NCI-H1092 (cell line): ENCODE results near the gene TXNDC8.

Source experiments
- DNase-seq: peaks from one replicate; lab custom pipeline; 2025; lab: John Stamatoyannopoulos, UW

The TXNDC8 gene

DNA sequence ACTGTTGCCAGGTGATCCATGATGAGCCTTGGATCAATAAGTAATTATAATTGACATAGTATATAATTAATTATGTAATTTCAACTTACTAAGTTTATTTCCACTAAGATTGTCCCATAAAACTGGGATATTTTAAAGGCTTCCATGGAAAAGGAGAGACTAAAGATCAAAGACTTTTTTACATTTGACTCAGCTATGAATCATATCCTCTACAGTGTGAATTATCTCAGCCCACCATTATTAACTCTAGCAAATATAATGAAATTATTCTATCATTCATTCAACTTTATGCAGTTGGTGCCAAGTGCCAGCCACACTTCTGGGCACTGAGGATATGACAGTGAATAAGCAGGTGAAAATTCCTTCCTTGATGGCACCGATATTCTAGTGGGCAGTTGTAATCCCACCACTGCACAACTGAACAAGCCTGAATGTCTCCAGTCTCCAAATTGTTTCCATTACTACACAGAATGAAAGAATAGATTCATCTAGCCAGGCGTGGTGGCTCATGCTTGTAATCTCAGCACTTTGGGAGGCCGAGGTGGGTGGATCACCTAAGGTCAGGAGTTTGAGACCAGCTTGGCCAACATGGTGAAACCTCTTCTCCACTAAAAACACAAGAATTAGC is 59.5 kb downstream of the TXNDC8 start:
- no peak for DNase-seq

DNA sequence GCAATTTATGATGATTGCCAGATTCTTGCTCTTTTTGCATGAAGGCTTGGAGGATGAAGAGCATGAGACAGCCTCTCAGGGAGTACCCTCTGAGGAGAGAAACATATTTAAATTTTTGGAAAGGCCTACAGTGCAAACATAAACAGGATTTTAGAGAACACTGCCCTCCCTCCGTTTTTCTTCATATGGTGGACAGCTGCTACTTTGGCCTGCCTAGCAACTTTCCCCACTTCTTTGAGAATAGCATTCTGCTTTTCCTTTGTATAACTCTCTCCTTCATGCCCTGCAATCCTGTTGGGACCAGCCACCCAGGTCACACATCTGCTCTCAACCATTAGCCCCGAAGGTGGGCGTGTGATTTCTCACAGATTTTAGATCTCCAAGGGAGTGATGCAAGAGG is 60.9 kb downstream of the TXNDC8 start:
- DNase-seq = no peak

DNA sequence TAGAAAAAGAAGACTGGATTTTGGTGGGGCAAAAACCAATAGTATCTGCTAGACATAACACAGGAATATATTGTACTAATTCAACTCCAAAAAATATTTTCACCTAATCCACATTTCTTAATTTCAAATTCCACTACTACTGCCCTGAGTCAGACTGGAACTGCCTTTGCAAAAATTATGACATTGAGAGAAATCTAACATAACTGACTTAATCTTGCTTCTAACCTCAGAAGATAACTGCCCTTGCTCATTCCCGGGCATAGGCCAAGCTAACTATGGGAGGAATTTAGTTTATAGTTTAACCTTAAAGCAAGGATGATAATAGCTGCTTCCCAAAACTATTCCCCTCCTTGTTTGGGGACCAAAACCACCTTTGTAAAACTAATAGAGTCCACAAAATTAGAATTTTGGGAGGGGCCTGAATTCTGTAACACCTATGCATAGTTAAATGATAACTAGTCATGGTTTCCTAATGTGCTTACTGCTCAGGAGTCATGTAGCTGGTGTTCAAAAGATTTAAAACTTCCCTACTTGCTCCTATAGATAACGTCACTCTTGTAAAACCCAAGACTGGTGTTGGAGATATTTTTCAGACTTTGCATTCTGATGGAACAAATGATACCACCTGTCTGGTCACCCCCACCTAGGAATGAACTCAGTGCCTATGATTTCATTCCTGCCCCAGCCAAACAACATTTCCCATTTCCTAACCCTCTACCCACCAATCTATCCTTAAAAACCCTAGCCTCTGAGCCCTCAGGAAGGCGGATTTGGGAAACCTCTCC is 67.3 kb downstream of the TXNDC8 start:
- no peak for DNase-seq

DNA sequence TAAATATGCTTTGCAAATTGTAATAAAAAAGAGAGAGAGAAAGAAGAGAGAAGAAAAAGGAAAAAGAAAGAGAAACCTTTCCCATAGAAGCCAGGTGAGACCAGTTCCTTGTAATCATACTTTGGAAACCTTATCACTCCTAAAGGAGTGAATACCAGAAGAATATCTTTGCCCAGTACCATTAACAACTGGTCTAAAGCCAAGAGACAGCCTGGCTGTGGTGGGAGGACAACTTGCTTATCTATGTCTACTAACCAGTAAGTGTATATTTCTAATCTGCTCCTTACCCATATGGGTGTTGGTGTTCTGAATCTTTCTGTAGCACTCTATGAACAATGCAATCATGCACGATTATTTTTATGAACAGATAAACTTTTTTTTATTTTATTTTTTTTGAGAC is 70.9 kb downstream of the TXNDC8 start:
- no peak for DNase-seq

DNA sequence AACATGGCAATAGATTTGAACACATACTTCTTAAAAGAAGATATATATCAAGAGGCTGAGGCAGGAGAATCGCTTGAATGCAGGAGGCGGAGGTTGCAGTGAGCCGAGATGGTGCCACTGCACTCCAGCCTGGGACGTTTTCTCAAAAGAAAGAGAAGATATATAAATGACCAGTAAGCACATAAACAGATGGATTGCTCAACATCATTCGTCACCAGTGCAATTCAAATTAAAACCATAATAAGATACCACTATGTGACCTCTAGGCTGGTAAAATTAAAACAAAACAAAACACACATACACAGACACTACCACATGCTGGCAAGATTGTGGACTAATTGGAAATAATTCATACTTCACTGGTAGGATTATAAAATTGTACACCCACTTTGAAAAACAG is 76.0 kb downstream of the TXNDC8 start:
- no peak for DNase-seq

DNA sequence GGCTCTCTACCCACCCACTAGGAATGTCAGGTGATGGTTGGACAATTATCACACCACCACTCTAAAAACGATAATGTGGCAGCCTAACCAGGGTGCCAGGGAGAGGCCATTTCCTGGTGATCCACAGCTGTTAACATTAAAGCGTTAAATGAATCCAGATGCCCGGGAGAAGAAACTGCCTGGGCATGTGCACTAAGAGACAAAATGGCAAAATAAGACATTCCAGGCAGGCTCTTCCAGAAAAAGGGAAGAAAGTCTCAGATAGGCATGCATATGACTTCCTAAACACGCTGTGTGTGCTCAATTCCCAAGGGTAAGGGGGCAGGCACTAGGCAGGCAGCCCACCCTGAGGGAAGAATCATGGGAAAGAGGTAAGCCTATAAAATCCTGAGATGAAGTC is 76.8 kb downstream of the TXNDC8 start:
- no peak for DNase-seq

DNA sequence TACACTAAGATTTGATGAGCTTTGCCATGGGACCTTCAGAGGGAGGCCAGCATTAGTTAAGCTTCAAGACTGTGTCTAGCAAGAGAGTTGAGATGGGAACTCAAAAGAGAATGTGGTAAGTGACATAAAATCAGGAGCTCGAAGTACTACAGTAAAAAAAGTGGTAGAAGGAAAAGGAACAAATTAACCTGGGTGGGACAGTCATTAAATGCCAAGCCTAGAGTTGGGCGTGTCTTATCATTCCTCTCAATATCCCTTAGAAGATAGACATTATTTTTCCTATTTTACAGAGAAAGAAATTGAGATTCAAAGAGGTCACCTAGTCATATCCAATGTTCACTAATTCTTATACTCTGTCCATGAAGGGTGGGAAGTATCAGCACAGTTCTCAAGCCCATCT is 78.1 kb downstream of the TXNDC8 start:
- no peak for DNase-seq

DNA sequence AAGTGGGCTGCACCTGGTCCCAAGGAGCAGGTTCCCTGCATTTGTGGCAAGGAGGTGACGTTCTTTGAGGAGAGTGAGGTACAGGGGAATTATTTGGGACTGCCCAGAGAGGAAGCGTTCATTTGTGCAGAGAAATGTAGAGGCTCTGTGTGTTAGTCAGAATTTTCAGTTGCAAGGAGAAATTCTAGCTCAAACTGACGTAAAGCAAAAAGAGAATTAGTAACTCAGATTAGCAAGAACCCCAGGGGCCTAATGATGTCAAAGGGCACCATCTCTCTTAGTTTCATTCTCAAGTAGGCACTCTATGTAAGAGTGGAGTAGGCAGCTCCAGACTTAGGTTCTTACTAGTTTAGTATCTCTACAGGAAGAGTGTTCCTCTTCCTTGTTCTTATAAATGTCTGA is 79.0 kb downstream of the TXNDC8 start:
- DNase-seq = no peak

DNA sequence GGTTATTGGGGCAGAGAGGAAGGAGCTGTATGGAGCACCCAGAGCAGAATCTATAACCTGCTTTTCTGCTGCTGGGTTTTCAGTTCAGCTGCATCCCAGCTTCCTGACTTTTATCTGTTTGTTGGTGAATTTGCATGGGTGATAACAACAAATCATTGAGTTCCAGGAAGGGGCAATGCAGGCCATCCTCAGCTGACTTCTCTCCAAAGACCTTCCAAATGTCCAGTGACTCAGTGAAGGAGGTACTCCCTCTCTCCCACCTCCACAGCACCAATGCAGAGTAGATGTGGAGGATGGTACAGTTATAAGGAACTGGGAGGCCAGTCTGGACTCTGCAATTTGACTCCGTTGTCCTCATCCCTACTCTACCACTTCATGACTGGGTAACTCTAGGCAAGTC is 79.7 kb downstream of the TXNDC8 start:
- DNase-seq = no peak

DNA sequence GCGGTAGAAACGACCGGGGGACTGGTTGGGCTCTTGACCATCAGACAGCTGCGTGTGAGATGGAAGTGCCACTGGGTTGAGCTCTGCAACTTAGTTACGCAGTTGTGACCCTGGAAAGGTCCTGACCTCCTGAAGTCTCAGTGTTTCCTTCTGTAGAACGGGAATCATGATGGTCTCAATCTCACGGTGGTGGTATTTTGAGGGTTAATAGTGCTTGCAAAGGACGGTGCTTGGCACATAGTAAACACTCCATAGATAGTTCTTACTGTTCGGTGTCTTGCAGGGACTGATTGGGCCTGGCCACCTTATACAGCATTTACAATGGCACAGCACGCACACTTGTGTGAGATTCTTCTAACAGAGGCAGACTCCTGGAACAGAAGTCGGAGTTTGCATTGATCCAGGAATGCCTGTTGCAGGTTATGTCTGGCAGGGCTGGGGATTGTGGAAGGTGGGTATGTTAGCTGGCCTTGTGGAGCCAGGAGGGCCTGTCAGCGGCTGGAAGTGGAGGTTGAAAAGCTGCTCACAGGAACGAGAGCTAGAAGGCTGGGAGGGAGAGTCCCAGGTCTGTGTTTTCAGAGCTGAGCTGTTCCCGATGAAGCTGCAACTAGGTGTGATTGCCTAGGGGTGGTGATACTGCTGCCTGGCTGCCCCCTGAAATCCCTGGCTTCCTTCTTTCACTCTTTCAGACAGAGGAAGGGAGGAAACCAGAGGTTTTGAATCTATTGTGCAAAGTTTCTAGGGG is 80.4 kb downstream of the TXNDC8 start:
- DNase-seq = no peak

DNA sequence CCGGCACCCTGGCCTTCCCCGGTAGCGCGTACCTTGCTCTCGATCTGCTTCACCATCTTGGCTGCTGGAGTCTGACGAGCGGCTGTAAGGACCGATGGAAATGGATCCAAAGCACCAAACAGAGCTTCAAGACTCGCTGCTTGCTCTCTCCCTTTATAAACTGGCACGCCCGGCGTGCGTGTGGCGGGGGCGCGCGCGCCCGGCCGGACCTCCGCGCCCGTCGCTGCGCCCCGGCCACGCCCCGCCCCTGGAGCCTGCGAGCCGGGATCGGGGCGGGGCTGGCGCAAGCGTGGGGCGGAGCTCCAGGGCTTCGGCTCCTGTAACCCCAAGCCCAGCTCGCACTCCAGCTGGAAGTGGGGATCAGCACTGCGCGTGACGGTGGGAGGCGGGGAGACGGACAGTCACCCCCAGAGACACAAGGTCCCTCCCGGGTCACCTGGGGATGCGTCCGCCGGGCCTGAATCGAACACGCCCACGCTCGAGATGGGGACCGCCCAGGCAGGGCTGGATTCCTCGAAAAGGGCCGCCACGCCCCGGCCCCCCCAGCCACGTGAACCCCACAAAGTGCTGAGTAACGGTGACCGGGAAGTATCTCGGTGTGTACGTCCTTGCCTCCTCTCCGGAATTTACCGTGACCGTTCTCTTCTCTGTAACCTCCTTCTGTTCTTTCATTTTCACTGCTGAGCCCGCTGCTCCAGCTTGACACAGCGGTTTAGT is 81.1 kb downstream of the TXNDC8 start, which contains the start of gene TXN:
TSS of gene TXN (minus strand) at position 128 of the 717 bp plus-strand sequence. CDS start at position 56, 72 bp downstream.
- peak; percentile 80 for DNase-seq

DNA sequence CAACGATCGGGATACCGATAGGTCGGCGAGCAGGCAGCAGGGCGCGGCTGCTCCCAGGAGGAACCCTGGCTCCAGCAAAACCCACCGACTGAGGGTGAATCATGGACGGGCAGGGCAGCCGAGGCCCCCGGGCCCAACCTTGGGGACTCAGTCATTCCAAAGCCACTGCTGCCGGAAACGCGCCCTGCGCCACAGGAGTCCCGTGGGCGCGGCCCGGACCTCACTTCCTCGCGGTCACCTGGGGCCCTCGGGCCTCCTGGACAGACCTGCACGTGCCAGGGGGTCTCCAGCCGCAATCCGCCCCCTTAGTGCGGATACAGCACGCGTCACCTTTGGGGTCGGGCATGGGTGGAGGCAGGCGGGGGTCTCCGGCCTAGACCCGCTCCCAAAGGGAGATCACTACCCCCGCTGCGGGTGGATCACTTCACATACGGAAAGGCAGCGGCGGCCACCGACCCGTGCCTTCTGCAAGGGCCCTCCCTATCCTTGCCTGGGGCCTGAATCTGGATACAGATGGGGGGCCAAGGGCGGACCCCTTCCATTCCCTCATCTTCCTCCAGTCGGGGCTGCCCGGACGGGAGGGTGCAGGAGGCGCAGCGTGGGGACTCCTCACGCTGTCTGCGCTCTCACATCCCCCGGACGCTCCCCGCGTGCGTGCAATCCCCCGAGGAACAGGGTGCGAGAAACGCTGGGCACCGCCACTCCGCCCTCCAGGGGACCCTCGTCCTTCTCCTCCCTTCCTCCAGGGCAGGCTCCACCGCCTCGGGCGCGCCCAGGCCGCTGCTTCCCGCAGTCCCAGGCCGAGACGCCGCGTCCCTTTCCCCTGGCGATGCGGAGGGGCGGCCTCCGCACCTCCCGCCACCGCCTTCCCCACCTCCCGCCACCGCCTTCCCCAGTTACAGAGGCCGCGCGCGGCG is 81.9 kb downstream of the TXNDC8 start:
- no peak for DNase-seq

DNA sequence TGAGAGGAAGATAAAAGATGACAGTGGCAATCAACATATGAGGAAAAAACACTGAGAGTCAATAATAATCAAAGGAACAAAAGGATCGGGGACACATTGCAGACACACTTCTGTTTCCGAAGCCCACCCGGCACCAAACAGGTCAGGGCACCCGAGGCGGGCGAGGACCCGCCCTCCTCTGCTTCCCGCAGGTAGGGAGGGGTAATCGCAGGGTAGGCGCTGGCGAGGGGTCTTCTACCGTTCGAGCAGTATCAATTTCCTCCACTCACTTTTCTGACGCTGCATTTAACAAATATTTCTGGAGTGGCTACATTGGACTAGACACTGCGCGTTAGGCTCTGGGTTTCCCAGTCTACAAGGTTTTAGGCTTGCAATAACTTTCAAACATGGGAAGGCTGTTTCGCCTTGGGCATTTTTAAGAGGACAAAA is 82.6 kb downstream of the TXNDC8 start:
- no peak for DNase-seq

DNA sequence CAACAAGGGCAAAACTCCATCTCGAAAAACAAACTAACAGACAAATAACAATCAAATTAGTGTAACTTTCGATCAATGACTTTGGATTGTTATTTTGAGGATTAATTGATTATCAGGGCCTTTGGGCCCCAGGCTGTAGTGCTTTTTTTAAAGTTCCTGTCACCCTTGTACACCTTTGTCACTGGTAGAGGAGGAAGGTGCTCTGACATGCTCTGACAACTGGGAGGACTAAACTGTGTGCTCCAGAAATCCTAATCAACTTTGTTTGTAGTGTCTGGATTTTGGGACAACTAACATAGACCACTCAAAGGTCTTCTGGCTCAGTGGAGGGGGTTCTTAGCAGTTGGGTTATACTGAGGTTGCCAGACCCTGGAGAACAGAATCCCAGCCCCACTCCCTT is 83.2 kb downstream of the TXNDC8 start:
- no peak for DNase-seq
